KOPT-K1 (cell line): Measurements from ENCODE around the gene SEMA5A.
"Not testable (repeated sequence)": the region's sequence is repeated elsewhere in the genome, so short reads cannot be mapped to it uniquely, and the experiment has no call there.

Experiments
- H3K27ac ChIP-seq: fragments of 200-600 bp; sonication (generic); 2 replicates; pipeline ENCODE4 v1.5.1; 2016; ENCODE audit warnings: antibody characterized with exemption, mild to moderate bottlenecking, low read depth, low read length; ENCODE audit not compliant: poor library complexity, severe bottlenecking
- H3K36me3 ChIP-seq: fragments of 200-600 bp; sonication (generic); 2 replicates; pipeline ENCODE4 v1.5.1; 2017; ENCODE audit warnings: antibody characterized with exemption, mild to moderate bottlenecking, low read length, moderate library complexity; ENCODE audit not compliant: insufficient read depth
- H3K9me3 ChIP-seq: fragments of 200-600 bp; sonication (generic); 2 replicates; pipeline ENCODE4 v1.5.1; 2017; ENCODE audit warnings: antibody characterized with exemption, low read length, mild to moderate bottlenecking; ENCODE audit not compliant: insufficient read depth, poor library complexity, severe bottlenecking

SEMA5A gene

DNA sequence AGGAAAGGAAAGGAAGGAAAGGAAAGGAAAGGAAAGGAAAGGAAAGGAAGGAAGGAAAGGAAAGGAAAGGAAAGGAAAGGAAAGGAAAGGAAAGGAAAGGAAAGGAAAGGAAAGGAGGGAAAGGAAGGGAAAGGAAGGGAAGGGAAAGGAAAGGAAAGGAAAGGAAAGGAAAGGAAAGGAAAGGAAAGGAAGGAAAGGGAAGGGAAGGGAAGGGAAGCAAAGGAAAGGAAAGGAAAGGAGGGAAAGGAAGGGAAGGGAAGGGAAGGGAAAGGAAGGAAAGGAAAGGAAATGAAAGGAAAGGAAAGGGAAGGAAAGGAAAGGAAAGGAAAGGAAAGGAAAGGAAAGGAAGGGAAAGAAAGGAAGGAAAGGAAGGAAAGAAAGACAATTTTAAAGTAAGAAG is 192.8 kb downstream of the SEMA5A start:
- H3K36me3 ChIP-seq, H3K27ac ChIP-seq, H3K9me3 ChIP-seq: not testable (repeated sequence)

DNA sequence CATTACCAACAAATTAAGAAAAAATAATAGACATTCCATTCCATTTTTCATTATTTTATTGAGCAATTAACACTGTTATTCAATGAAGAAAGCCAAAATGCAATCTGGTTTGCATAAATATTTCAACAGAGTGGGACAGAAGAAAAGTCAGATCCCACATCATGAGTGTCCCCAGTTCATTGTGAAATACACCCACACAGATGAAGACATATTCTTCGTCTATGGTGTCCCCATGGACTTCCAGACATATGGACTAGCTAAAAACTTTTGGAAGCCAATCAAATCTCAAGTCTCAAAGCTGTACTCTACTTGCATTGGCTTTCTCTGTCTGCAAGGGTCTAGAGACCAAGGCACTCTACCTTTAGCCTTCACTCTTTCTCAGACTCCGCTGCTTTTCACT is 194.3 kb downstream of the SEMA5A start:
- H3K9me3 ChIP-seq: no peaks in the 10 kb centered on the region

DNA sequence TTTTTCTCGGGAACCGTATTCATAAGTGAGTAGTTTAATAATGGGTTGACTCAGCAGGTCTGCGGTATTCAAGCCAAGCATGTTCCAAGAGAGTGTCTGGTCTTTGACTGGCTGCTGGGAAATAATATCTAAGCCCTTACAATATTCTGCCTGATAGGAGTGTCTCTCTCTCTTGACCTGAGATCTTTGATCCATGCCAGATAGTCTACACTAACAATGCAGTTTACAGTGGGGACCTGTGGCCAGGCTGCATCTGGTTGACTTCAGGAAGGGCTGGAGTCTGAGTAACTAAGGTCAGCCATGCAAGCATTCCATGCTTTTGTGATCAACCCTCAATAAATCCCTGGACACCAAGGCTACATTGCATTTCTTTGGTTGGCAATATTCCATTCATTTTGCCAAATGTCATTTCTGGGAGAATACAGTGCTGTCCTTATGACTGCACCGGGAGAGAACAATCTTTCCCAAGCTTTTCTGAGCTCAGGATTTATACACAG is 195.5 kb downstream of the SEMA5A start:
- no peak overlapping the region for H3K27ac ChIP-seq

More for the DNA sequence above, 194.3 kb downstream of the SEMA5A start:
- no peaks in the 10 kb centered on the region for H3K36me3 ChIP-seq
- no peak overlapping the region for H3K27ac ChIP-seq

DNA sequence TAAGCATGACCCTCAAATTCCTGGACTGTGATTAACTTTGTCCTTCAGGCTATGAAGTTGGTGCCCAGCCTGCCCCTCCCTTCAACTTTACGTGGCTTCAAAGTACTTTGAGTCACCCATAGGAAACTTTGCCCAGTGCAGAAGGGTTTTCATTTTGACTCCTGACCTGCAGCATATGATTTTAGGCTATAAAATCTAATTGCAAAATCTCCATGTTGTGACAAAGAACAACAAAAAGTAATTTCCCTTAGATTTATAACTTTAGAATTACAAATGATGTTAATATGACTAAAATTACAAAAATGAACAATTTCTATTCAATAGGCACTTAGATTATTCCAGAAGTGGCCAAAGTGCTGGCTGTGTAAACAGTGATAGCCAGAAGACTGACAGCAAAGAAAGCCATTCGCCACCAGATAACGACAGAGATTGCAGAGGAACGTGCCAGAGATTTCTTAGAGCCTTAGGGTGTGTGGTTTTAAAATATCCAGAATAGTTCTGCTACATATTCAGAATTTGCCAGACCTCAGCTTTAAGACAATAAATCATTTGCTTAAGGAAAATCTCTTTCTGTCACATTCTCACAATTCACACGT is 197.4 kb downstream of the SEMA5A start:
- no peaks in the 10 kb centered on the region for H3K36me3 ChIP-seq
- no peak overlapping the region for H3K27ac ChIP-seq
- H3K9me3 ChIP-seq: peaks cover 6% of the 10 kb centered on the region

More for the DNA sequence above, 195.5 kb downstream of the SEMA5A start:
- H3K9me3 ChIP-seq: peaks cover 6% of the 10 kb centered on the region
- no peaks in the 10 kb centered on the region for H3K36me3 ChIP-seq

DNA sequence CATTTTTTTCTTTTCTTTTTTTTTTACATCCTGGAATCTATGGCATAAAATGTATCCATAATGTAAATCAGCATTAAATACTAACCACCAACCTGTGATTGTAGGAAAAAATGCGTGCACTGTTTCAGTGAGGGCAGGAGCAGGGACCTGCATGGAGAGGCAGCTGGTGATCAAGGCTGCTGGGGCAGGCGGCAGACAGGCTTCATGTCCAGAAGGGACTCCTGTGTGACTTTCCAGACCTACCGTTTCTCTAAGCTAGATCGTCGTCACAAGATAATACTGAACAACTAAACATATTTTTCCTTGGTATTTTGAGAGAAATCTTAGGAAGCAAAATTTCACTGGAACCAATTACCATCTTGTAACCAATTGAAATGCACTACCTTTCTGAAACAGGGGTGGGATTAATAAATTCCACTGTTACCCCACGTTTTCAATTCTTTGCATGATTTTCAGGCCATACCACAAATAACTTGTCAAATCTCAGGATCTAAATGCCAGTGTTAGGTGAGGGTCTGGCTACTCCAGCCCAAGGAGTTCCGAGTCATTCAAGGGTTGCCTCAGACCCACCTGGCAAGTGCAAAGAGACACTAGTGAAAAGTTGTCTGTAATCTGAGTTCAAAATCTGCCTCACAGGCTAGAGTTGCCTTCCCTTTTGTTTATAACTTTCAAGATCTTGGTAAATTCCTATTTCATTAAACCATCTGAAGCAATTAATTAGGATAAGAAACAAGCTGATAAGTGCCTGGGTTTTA is 198.2 kb downstream of the SEMA5A start:
- no peak overlapping the region for H3K27ac ChIP-seq
- peaks cover 6% of the 10 kb centered on the region for H3K9me3 ChIP-seq

DNA sequence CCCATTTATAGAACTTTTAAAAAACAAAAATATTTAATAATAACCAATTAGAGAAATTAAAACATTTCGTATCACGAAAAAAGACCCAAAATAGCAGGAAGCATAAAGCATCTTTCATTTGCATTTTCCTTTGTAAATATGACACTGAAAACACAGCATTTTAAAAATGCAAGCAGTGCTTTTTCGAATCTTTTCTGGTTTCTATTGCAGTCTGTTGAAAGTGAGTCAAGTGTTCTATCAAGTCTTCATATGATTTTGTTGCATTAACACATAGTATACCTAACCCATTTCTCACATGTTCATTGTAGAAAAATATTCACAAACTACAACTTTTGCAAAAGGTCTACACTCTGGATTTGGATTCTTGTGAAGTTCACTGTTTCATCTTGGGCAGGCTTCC is 198.8 kb downstream of the SEMA5A start:
- H3K36me3 ChIP-seq: no peaks in the 10 kb centered on the region
- H3K9me3 ChIP-seq: peaks cover 6% of the 10 kb centered on the region
- no peak overlapping the region for H3K27ac ChIP-seq

More for the DNA sequence above, 198.2 kb downstream of the SEMA5A start:
- H3K36me3 ChIP-seq: no peaks in the 10 kb centered on the region

DNA sequence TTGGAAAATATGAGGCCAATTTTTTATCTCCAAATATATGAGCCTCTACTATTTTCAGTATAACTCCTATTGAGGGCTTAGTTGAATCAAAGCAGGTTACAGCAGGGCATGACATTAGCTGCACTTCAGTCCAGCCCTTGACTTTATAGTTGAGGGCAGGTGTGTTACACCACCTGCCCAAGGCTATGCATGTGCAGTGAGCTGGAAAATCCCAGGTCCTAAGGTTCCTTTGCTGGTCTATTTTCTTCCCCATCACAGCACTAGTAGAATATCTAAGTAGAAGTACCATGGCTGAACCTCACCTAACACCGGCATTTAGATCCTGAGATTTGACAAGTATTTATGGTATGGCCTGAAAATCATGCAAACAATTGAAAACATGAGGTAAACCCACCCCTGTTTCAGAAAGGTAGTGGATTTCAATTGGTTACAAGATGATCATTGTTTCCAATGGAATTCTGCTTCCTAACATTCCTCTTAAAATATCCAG is 201.1 kb downstream of the SEMA5A start:
- H3K27ac ChIP-seq: no peak overlapping the region
- no peaks in the 10 kb centered on the region for H3K36me3 ChIP-seq
- peaks cover 6% of the 10 kb centered on the region for H3K9me3 ChIP-seq

DNA sequence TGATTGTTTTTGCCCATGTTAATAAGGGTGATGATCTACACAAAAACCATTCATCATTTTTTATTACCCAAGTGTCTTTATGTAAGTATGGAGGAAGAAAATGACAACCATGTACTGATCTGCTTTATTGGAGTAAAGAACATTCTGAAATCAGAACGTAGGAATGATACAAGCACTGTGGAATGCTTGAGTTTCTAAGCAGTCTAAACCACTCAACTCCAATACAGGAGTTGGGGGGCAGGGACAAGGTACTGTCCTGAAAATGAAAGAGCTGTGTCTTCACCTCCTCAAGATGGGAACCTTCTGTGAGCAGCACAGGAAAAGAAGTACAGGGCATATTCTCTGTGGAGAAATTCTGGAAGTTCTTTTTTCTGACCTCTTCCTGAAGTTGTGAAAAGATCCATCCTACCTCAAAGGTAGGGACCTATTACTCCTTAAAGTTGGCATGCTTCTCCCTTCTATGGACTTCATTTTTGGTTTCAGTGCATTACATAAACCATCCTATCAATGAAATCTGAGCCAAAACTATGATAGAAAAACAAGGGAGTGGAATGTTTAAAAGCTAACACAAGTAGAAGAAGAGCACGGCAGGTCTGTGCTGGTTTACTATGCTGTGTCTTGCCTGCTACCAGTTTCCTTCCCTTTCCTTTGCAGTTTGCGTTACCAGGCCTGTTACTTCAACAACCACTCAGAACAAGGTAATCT is 202.6 kb downstream of the SEMA5A start:
- peaks cover 6% of the 10 kb centered on the region for H3K9me3 ChIP-seq
- no peaks in the 10 kb centered on the region for H3K36me3 ChIP-seq
- H3K27ac ChIP-seq: no peak overlapping the region

DNA sequence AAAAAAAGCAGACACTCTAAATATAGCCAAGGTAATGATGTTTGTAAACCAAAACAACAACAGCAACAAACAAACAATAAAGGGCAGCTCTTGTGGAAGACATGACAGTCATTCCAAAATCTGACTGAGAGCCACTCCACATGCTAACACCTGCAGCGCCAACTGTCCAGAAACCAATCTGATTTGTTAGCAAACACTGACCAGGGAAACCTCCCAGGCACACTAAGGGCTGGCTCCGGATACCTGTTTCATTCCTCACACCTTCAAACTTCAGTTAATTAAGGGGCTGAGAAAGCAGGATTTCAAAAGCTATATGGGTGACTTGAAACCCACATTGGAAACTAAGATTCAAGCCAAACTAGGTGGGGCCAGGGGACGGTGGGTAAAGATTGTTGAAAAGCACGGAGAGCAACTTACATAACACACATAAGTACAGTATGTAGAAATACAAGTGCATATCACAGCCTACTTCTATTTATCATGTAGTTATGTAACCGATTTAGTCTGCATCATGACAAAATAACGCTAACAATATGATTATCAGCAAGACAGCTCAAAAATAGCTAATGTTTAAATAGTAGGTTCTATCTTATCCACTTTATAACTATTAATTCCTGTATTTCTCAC is 203.6 kb downstream of the SEMA5A start:
- Histone ChIP-seq H3K36me3 (no peaks in the 10 kb centered on the region), H3K27ac (no peak overlapping the region), H3K9me3 (peaks cover 6% of the 10 kb centered on the region)

DNA sequence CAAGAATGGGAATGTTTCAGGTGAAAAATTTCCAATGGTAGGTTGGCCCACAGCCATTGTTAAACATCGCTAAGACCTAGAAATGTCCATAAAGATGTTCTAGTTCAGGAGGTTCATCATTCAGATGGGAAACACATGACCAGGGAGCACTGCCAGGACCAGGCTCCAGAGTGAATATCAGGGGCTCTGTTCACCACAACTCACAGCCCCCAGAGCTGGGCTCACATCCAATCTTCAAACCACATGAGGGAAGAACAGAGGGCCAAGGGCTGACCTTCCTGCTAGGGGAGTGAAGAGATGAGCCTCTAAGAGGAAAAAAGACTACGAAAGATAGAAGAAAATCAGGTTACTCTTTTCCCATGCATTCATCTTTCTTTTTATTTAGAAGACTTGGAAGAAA is 205.8 kb downstream of the SEMA5A start:
- Histone ChIP-seq H3K9me3 (no peaks in the 10 kb centered on the region), H3K27ac (no peak overlapping the region), H3K36me3 (no peaks in the 10 kb centered on the region)

DNA sequence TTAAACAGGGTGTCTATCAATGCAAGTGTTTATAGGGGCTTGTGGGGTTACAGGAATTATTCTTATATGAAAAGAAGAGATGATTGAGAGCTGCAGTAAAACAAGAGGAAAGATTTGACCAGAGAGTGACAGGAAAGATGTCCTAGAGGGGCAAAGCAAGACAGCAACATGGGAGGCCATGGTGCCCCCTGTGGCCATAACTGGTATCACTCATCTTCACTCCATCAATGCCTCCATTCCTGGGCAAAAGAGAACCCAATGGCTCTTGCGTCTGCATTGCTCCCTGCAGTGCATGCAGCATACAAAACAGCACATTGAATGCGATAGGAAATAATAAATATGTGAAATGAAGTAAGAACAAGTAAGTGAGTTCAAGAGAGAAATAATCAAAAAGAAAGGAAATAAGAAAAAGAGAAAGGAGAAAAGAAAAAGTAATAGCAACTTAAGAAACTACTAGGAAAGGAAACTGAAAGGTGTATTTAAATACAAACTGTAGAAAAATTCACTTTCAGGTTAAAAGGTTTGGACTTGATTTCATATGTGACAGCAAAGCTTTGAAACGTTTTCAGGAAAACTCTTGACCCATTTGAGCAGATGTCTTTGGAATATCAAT is 206.6 kb downstream of the SEMA5A start:
- Histone ChIP-seq H3K27ac (no peak overlapping the region), H3K36me3 (no peaks in the 10 kb centered on the region), H3K9me3 (no peaks in the 10 kb centered on the region)

DNA sequence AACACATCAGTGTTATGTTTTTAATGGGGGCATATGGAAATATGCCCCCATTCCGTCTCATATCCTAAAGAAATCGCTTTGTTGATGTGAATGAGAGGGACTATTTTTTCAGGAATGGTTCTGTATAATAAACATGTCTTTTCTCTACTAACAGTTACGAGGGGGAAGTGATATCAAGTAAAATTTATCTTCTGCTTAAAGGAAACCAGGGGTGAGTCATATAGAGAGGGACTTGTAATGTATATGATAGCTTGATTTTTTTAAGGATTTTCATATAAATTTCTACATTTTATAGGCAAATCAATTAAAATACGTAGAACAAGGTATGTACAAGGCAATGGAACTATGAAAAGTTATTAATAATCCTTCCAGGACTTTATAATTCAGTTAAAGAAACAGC is 207.1 kb downstream of the SEMA5A start:
- H3K27ac ChIP-seq: no peak overlapping the region
- H3K9me3 ChIP-seq: no peaks in the 10 kb centered on the region
- no peaks in the 10 kb centered on the region for H3K36me3 ChIP-seq

DNA sequence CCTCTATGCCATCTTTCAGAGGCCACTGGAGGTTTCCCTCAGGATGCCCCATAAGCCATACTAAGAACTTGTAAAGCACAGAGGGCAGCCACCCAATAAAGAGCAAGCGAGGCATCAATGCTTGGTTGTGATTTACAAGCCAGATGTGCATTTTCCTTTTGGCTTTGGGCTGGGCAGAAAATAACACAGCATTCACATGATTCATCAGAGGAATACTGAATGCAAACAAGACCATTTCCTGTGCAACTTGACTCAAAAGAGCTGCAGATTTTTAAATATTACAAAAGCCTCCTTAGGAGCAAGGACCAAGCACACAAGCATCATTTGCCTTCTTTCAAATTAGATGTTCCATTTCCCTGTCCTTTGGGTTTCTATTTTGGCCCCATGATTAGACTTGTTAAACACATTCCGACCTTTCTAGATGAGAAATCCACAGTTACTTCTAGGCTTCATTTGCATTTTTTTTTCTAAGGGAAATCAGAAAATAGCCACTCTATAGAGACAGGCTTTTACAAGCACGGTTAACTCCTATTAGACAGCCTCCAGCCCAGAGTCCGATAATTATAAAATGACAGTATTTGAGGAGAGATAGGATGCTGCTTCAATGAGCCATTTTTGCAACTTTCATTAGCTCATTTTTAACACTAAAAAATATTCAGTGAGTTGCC is 207.8 kb downstream of the SEMA5A start:
- Histone ChIP-seq H3K27ac (no peak overlapping the region), H3K9me3 (no peaks in the 10 kb centered on the region), H3K36me3 (no peaks in the 10 kb centered on the region)

DNA sequence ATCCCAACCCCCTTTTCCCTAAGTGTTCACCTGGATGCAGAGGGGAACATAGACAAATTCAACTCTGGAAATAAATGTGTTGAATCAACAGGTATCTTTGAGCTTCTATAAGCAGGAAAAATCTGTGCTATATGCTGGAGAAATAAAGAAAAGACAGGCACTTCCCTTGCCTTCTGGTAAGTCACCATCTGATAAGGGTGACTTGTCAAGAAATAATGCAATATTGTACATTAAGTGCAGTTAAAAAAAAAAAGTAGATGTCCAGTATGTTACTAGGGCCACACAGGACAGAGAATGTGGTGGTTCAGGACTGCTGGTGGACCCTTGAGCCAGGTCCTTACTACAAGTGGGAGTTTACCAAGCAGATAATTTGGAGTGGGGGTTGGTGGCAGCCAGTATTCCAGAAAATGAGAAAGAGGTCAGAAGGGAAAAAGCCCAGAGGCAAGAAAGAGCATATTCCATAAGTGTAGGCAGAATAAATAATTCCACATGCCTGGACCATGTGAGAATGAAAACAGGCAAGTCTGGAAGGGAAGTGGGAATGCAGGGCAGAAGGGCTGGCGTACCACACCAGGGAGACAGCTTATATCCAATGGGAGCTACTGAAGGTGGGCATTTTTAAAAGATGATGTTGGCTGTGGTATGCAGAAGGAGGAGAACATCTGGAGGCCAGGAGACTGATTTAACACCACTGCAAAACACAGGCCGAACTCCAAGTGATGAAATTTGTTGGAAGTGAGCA is 209.9 kb downstream of the SEMA5A start:
- Histone ChIP-seq H3K27ac (no peak overlapping the region), H3K9me3 (no peaks in the 10 kb centered on the region), H3K36me3 (no peaks in the 10 kb centered on the region)
